Measurements from ENCODE around the gene ATF6B. TPM values are rescaled to one million over a fixed set of nuclear protein-coding genes. Genes with fewer than 3 reads are reported as not detected.
A peak's percentile ranks its signal among the peaks of the same experiment; 100 is the strongest.

The ATF6B gene
- total RNA-seq, 4 donors from 2014 or later, result 13.3 to 26.9 (median 25.2) TPM

- no peak for TF ChIP-seq CTCF (IDR thresholded peaks at IDR 0.05)
- no peak for TF ChIP-seq POLR2A (IDR thresholded peaks at IDR 0.05)
- no peak for ATAC-seq
- no peak overlapping the region for H3K4me3 ChIP-seq
- 83 to 100% methylated on average over 1 to 3 of the region's 3 CpGs for WGBS, 2 donors (ENCODE audit: low coverage in 1 of 2)
- H3K27ac ChIP-seq, result peak overlapping the region in 1 of 4 donors; percentile 79
- H3K4me1 ChIP-seq, result peaks cover 0 to 20% (median 7%) of the 10 kb centered on the region in 3 donors
- peaks cover 0 to 79% of the 10 kb centered on the region in 2 donors for H3K36me3 ChIP-seq
- no peaks in the 10 kb centered on the region for H3K27me3 ChIP-seq
- H3K9me3 ChIP-seq, result no peaks in the 10 kb centered on the region
Observed at GRCh38 chr6:32073101-32073500, 54.9 kb downstream of the ATF6B start.

DNA sequence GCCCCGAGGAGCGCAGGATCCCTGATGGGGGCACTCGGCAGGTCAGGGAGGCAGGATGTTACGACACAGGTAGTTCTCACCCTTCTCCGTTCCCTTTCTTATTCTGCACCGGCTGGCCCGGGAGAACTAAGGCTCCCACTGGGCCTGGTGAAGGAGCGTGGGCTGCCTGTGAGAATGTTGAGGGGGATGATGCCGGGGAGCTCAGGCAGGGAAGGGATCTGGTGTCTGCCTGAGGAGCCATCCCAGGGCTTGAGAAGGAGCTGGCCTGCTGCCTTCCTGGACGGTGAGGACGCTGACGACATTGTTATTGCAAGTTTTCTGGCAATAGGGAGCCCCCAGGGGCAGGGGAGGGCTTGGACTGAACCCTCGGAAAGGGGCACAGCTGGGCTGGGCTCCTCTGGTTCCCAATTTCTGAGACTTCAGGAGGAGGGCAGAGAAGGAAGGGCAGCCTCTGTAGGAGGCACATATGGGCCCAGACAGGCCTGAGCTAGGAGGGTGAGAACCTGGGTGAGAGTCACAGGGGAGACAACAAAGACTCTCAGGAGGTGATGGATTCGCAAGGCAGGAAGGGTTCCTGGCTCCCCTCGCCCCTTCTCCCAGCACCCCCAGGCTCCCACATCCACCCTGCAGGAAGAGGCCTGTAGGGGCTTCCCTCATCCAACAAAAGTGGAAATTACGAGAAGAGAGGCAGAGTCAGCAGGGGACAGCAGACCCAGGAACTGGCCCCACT, 57.1 kb downstream of the ATF6B start:
- ATAC-seq, result peak; percentile 74
- H3K27me3 ChIP-seq, result no peaks in the 10 kb centered on the region
- TF ChIP-seq CTCF (IDR thresholded peaks at IDR 0.05), result no peak
- no peak for TF ChIP-seq EP300 (IDR thresholded peaks at IDR 0.05)
- TF ChIP-seq POLR2A (IDR thresholded peaks at IDR 0.05), result no peak
- TF ChIP-seq POLR2AphosphoS5 (IDR thresholded peaks at IDR 0.05), result no peak
- H3K36me3 ChIP-seq, result peaks cover 0 to 94% of the 10 kb centered on the region in 2 donors
- H3K9me3 ChIP-seq, result no peaks in the 10 kb centered on the region
- H3K27ac ChIP-seq, result peak overlapping the region in 3 of 4 donors; percentile 40 to 79 (median 70)
- 44 to 71% methylated on average over 4 to 7 of the region's 16 CpGs for WGBS, 2 donors (ENCODE audit: low coverage in 1 of 2)
- peaks cover 0 to 6% (median 4%) of the 10 kb centered on the region in 3 donors for H3K4me1 ChIP-seq
- H3K4me3 ChIP-seq, result no peak overlapping the region

DNA sequence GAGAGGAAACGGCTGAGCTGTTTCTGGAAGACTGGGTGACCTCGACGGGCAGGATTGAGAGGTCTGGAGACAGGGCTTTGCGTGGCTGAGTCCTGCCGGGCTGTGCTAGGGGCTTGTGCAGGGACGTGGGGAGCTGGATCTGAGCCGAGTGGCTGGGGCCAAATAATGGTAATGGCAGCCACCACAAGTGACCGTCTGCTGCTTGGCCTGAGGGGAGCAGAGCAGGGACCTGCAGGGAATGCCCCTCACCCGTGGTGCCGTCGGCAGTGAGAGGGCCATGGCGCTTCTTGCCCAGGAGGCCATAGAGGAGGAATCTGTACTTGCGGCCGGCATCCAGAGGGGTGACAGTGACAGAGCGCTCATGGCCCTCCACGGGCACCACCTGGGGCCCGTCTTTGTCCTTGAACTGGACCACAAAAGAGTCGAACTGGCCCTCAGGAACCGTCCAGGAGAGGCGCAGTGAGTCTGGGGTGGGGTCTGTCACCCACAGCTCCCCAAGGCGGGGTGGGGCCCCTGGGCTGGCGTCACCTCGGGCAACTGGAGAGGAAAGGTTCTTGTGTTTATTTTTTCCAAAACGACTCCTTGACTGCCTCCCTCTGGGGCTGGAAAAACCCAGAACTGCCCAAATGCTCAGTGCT, 58.0 kb downstream of the ATF6B start:
- Histone ChIP-seq H3K36me3 (peaks cover 0 to 92% of the 10 kb centered on the region in 2 donors), H3K27ac (peak overlapping the region in 3 of 4 donors; percentile 40 to 79 (median 70))

DNA sequence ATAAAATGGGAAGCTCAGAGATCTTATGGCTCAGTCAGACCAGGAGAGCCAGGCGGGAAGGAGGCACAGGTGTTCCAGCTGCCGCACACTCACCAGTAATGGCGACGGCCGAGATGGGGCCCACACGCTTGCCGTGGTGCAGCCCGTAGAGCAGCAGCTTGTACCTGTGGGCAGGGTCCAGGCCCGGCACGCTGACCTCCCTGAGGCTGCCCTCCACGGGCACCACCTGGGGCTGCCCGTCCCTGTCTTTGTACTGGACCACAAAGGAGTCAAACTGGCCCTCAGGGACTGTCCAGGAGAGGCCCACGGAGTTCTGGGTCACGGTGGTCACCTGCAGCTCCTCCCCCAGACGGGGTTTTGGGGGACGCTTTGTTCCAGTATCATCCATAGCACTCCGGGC, 58.6 kb downstream of the ATF6B start:
- TF ChIP-seq EP300 (IDR thresholded peaks at IDR 0.05), result no peak
- TF ChIP-seq POLR2A (IDR thresholded peaks at IDR 0.05), result no peak
- no peak for TF ChIP-seq CTCF (IDR thresholded peaks at IDR 0.05)
- no peak for TF ChIP-seq POLR2AphosphoS5 (IDR thresholded peaks at IDR 0.05)
- Histone ChIP-seq H3K9me3 (no peaks in the 10 kb centered on the region), H3K4me3 (no peak overlapping the region), H3K27me3 (no peaks in the 10 kb centered on the region), H3K4me1 (peaks cover 0 to 6% (median 0%) of the 10 kb centered on the region in 3 donors), H3K36me3 (peaks cover 0 to 91% of the 10 kb centered on the region in 2 donors), H3K27ac (peak overlapping the region in 2 of 4 donors; percentile 70 to 79)
- WGBS, 2 donors (ENCODE audit: low coverage in 1 of 2), result 87 to 93% methylated on average over 2 to 3 of the region's 17 CpGs
- ATAC-seq, result no peak

More for the DNA sequence above, 58.0 kb downstream of the ATF6B start:
- TF ChIP-seq POLR2A (IDR thresholded peaks at IDR 0.05) (no peak), POLR2AphosphoS5 (IDR thresholded peaks at IDR 0.05) (no peak), EP300 (IDR thresholded peaks at IDR 0.05) (no peak), CTCF (IDR thresholded peaks at IDR 0.05) (no peak)
- Histone ChIP-seq H3K9me3 (no peaks in the 10 kb centered on the region), H3K4me1 (peaks cover 0 to 6% (median 0%) of the 10 kb centered on the region in 3 donors), H3K27me3 (no peaks in the 10 kb centered on the region), H3K4me3 (no peak overlapping the region)
- ATAC-seq, result no peak
- WGBS, 2 donors (ENCODE audit: low coverage in 1 of 2), result 54 to 92% methylated on average over 5 of the region's 24 CpGs

All from gastroesophageal sphincter (tissue), 4 donors.